Measurements from ENCODE around the gene CCR6.

Gene CCR6

DNA sequence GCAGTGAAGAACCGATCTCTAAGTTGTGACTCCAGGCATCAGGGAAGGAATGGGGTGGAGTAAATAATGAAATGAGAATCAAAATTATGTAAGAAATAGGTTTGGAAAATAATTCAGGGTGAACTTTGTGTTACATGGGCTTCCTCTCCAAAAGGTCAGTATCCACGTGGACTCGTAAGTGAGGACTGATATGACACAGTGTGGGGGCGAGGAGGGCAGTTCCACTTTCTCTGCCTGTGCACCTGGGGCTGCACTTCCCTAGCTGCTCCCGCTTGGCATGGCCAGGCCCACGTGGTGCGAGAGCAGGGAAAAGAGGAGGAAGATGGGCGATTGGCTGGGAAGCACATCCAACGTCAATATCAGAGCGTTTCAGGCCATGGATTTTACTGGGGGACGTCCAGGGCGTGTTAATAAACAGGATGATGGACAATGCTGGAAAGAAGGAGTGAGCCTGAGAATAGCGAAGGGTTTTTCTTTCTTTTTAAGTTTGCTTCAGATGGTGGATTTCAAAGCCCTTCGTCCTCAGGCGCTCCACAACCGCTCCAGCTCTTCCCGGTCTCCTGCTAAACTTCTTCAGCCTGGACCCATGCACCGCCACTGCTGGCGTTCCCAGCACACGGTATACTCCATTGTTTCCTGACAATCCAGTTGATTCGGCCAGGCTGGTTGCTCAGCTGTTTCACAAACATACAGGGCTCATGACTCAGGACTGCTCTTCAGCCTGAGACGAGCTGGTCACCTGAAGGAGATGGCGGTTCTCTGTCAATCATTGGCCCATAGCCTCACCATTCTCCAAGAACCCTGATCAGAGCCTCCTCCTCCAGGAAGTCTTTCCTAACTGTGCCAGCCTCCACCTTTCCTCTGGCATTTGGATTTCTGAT, 11.8 kb downstream of the CCR6 start:
- no peak overlapping the region for H3K4me3 ChIP-seq (ENCODE audit: low read length)
- no peak for DNase-seq (ENCODE audit: low read depth, low spot score)

DNA sequence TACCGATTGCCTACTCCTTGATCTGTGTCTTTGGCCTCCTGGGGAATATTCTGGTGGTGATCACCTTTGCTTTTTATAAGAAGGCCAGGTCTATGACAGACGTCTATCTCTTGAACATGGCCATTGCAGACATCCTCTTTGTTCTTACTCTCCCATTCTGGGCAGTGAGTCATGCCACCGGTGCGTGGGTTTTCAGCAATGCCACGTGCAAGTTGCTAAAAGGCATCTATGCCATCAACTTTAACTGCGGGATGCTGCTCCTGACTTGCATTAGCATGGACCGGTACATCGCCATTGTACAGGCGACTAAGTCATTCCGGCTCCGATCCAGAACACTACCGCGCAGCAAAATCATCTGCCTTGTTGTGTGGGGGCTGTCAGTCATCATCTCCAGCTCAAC, 13.5 kb downstream of the CCR6 start:
- no peak overlapping the region for H3K4me3 ChIP-seq (ENCODE audit: low read length)
- DNase-seq (ENCODE audit: low read depth, low spot score): no peak

DNA sequence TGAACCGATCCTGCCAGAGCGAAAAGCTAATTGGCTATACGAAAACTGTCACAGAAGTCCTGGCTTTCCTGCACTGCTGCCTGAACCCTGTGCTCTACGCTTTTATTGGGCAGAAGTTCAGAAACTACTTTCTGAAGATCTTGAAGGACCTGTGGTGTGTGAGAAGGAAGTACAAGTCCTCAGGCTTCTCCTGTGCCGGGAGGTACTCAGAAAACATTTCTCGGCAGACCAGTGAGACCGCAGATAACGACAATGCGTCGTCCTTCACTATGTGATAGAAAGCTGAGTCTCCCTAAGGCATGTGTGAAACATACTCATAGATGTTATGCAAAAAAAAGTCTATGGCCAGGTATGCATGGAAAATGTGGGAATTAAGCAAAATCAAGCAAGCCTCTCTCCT, 14.2 kb downstream of the CCR6 start:
- no peak overlapping the region for H3K4me3 ChIP-seq (ENCODE audit: low read length)
- DNase-seq (ENCODE audit: low read depth, low spot score): no peak

DNA sequence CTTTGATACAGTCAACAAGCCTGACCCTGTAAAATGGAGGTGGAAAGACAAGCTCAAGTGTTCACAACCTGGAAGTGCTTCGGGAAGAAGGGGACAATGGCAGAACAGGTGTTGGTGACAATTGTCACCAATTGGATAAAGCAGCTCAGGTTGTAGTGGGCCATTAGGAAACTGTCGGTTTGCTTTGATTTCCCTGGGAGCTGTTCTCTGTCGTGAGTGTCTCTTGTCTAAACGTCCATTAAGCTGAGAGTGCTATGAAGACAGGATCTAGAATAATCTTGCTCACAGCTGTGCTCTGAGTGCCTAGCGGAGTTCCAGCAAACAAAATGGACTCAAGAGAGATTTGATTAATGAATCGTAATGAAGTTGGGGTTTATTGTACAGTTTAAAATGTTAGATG, 15.0 kb downstream of the CCR6 start:
- no peak for DNase-seq (ENCODE audit: low read depth, low spot score)
- H3K4me3 ChIP-seq (ENCODE audit: low read length): no peak overlapping the region

DNA sequence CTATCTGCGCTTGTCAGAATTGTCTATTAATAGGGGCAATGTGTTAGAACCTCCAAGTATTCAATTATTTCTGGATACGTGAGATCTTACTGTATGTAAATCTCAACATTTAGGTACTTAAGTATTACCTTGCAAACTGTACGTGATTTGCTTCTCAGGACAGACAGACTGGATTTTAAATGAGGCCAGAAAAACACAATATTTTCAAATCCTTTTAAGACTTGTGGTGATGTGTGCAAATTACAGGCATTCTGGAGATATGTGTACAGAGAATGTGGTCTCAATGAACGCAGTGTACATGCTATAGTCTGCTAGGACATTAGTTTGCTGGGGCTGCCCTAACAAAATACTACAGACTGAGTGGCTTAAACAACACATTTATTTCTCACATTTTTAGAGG, 16.9 kb downstream of the CCR6 start:
- no peak overlapping the region for H3K4me3 ChIP-seq (ENCODE audit: low read length)
- no peak for DNase-seq (ENCODE audit: low read depth, low spot score)

DNA sequence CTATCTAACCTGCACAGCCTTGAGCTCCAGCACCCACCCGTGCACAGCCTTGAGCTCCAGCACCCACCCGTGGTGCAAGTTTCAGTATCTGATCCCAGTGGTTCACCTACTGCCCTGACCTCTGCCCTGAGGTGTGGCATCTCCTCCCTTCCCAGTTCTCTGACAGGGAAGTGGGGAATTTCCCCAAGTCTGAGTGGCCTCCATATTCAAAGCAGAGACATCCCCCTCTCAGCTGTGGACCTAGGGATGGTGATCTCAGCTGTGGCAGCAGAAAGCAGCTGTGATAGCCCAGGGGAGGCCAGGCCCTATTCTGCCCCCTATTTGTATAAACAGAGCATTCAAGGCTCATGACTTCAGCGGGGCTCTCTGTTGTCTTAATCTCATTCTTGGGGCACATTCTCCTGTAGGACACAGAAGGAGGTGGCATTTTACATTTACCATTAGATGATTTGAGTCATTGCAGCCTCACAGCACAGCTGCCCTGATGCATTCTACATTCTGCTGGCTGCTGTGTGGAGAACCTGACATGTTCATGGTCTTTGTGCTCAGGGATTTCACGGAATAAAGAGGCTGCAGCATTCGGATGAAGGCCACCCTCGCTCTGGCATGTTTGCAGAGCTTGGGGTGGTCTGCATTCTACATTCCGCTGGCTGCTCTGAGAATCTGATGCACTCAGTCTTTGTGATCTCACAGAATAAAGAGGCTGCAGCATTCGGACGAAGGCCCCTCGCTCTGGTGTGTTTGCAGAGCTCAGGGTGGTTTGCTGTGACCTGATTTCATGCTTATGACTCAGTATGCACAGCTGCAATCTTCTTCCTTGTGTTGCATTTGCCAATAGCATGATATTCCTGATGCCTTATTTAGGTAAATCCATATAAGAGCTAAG, 17.9 kb downstream of the CCR6 start:
- DNase-seq (ENCODE audit: low read depth, low spot score): no peak
- H3K4me3 ChIP-seq (ENCODE audit: low read length): no peak overlapping the region

DNA sequence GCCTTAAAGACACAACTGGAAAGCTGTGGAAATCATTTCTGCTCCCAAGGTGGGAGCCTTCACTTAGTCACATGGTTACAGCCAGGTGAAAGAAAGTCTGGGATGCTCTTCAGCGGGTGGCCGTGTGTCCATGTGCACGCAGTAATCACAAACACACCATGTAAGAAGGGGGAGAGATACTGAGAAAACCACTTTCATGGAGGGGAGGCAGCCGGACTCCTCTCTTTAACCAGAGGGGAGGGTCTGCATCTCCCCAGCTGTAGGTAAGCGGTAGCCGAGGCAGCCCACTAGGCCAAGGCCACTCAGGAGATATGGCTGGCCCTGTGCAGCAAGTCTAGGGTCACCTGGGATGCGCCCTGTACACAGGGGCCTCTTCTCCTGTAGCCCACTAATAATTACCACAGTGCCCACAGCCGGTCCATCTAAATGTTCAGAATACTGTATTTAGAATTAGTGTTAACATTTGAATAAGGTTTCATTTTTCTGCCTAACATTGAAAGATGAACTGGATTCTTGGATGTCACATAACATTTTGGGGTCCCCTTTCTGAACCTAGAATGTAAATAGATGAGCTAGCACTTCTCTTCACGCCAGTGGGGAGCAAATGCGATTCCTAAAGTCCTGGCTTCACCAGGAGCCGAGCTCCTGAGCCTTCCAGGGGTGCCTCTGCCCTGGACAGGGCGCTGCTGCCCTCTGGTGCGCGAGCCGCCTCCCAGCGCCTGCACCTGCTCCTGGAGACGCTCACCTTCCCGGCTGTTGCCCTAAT, 19.0 kb downstream of the CCR6 start:
- no peak overlapping the region for H3K4me3 ChIP-seq (ENCODE audit: low read length)
- DNase-seq (ENCODE audit: low read depth, low spot score): peak; percentile 18

DNA sequence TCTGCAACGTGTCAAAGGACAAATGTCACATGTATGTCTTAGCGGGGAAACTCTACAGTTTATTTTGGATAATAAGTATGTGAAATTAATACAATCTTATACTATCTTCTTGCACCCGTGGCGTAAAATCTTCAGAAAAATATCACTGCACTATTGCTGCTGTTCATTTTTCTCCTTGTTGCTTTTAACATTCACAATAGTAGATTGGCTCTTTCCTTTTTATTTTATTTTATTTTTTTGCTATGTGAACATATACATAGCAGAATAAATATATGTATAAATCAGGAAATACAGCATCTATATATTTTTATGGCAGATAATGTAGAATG, 19.5 kb downstream of the CCR6 start:
- DNase-seq (ENCODE audit: low read depth, low spot score): no peak
- H3K4me3 ChIP-seq (ENCODE audit: low read length): no peak overlapping the region

DNA sequence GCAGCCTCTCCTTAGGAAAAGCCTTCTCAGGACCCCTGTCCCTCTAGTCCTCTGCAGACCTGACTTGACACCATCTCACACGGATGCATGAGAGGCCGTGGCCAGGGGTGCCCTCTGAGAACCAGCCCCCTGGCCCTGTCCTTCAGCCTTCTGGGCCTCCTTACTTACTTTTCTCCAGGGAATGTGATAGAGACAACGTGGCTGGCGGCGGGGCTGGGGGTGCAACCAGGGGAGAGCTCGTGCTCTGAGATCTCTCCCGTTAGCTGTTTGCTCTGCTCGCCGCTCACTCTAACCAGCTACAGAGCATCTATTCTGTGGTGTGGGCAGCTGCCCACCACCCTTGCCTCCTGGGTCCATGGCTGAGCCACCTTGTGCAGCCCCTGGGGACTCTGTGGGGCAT, 20.1 kb downstream of the CCR6 start:
- DNase-seq (ENCODE audit: low read depth, low spot score): no peak
- H3K4me3 ChIP-seq (ENCODE audit: low read length): no peak overlapping the region

DNA sequence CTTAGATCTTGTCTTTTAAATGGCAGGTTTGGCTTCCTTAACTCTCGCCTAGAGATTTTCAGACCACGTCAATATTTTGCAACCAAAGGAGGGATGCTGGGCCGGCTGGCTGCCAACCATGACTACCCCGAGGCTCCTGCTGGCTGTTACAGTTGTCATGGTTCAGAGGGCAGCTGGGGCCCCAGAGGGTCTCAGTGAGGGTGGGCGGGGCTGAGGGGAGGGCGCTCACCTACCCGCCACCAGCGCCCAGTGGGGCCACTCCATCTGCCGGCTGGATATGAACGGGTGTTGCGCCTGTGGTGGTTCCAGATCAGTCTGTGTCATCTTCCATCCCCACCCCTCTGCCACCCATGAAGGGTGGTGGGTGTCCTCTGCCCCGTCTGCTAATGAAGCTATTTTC, 22.6 kb downstream of the CCR6 start:
- H3K4me3 ChIP-seq (ENCODE audit: low read length): no peak overlapping the region
- no peak for DNase-seq (ENCODE audit: low read depth, low spot score)

DNA sequence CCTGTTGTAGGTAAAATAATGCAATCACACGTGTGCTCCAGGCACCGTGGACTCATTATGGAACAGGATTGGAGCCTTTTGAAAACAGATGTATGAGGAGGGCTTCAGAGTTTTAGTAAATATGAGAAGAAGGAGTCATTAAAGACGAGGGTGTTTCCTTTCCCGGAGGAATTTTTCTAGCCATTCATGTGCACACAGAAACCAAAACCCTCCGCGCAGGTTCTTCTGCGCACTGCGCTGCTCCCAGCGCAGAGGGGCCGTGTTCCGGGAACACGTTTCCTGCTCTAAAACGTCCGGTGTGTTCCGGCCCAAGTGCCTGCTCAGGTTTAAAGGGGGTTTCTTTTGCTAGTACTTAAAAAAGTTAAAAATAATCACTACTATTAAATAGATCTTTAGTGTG, 23.2 kb downstream of the CCR6 start:
- H3K4me3 ChIP-seq (ENCODE audit: low read length): no peak overlapping the region
- no peak for DNase-seq (ENCODE audit: low read depth, low spot score)

DNA sequence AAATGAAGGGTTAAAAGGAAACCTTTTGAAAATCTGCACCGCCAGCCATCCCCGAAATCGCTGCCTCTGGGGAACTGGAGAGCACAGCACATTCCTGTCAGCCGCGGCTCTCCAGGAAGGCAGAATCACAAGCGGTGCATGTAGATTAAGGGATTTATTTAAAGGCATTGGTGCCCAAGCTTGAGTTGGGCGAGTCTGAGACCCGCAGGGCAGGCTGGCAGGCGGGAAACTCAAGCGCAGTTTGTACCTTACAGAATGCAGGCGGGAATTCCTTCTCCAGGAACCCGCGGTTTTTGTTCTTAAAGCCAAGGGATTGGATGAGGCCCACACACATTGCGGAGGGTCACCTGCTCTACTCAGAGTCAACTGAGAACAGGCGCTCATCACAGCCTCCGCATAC, 24.1 kb downstream of the CCR6 start:
- no peak overlapping the region for H3K4me3 ChIP-seq (ENCODE audit: low read length)
- DNase-seq (ENCODE audit: low read depth, low spot score): no peak

DNA sequence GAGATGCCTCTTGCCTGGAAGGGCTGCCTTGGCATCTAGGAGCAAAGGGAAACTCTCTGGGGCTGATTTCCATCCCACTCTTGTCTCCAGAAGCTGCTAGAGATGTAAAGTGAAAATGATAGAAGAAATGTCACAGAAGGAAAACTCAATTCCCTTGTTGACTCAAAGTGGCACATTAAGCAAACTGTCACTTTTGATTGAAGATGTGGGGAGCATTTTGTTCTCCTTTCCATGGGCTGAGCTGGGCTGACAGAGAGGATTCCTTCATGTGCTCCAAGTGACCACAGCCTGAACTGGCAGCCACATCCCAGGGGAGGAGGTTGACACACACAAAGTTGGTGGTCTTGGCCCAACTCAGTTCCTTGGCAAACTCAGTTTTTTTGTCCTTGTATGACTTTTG, 25.1 kb downstream of the CCR6 start:
- no peak overlapping the region for H3K4me3 ChIP-seq (ENCODE audit: low read length)
- DNase-seq (ENCODE audit: low read depth, low spot score): no peak

DNA sequence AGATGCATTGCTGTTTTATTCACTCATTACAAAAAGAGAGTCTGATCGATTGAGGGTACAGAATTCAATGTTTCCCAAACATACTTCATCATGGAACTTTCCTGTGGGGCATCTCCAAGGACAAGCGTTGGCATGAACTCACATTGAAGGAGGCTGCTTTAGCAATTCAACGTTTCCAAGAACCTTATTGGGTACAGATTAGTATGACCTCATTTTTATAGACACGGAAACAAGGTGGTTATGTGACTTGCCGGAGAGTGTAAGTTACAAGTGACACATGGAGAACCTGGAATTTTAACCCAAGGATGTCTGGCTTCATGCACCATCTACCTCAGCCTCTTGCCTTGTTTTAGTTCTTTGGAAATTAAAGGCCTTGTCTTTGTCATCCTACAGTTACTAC, 26.1 kb downstream of the CCR6 start:
- H3K4me3 ChIP-seq (ENCODE audit: low read length): no peak overlapping the region
- DNase-seq (ENCODE audit: low read depth, low spot score): no peak

DNA sequence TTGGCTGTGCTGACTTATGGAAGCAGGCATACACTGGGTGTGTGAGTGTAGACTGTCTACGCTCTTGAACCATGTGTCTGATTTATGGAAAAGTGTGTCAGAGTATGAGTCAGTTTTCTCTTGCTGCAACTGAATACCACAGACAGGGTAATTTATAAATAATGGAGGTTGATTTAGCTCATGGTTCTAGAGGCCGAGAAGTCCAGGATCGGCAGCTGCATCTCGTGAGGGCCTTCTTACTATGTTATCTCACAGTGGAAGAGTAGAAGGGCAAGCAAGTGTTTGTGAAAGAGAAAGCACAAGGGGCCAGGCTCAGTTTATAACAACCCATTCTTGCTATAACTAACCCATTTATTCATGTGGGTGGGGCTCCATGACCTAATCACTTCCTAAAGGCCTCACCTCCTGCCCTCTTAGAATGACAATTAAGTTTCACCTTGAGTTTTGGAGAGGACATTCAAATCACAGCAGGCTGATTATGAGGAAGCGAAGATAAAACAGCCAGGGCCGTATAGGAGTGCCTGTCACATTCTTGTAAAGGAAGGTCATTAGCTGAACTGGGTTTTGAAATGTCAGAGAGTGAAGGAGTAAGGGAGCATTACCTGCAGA, 28.1 kb downstream of the CCR6 start:
- no peak overlapping the region for H3K4me3 ChIP-seq (ENCODE audit: low read length)
- DNase-seq (ENCODE audit: low read depth, low spot score): no peak

DNA sequence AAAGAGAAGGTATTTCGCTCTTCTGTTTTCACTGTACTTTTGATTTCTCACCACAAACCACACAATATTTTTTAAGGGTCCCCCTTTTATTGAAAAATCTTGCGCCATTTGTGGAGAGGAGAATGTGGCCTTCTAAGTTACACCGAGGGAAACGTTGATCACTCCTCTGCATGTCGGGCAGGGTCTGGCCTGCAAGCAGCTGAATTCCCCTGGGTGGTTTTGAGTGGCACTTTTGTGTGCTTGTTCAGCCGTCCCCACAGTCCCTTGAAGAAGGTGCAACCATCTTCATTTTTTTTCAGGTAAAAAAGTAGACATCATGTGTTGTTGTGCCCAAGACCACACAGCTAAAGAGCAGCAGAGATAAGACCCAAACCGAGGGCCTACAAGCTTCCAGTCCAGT, 28.8 kb downstream of the CCR6 start:
- no peak overlapping the region for H3K4me3 ChIP-seq (ENCODE audit: low read length)
- DNase-seq (ENCODE audit: low read depth, low spot score): no peak

DNA sequence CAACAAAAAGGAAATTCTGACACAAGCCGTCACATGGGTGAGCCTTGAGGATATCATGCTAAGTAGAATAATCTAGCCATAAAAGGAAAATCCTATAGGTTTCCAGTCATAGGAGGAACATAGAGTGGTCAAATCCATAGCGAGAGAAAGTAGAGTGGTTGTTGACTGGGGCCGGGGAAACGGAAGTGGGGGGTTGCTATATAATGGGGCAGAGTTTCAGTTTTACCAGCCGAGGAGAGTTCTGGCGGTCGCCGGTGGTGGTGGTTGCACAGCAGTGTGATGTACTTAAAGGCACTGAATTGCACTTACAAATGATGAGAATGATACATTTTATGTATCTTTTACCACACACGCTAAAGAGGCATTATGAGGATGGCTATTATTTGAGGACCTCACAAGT, 30.0 kb downstream of the CCR6 start:
- H3K4me3 ChIP-seq (ENCODE audit: low read length): no peak overlapping the region
- DNase-seq (ENCODE audit: low read depth, low spot score): no peak

DNA sequence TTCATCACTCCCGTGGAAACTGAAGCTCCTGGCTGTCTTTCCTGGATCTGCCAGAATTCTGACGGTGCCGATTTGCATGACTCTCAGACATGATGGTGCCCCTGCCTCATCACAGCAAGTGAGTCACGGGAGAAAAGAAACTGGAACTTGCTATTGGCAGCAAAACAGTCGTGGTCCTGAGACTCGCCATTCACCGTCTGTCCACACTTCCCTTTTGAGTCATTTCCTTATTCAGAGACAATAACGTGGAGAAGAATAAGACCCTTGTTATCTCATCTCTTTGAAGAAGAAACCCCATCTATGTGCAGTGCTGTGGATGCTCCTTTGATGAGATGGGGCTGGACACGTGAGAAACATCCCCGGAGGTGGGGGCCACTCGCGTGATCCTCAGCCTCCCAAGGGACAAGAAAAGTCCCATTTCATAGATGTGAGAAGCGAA, 30.6 kb downstream of the CCR6 start:
- H3K4me3 ChIP-seq (ENCODE audit: low read length): no peak overlapping the region
- no peak for DNase-seq (ENCODE audit: low read depth, low spot score)

DNA sequence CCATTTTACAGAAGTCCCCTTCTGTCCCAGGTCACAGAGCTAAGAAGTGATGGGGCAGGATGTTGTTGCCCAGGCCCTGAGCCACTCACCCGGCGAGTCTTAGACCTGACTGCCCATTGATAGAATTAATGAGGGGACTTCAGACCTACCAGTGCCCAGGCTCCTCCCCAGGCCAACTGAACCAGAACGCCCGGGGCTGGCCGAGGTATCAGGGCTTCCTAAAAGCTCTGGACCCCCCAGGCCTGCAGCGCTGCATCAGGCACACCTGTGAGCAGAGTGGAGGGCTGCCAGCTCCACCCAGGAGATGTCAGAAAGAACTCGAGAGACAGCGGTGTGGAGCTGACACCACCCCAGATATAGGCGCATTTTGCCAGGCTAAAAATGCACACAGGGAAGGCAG, 31.4 kb downstream of the CCR6 start:
- DNase-seq (ENCODE audit: low read depth, low spot score): no peak
- H3K4me3 ChIP-seq (ENCODE audit: low read length): no peak overlapping the region

Measured in Jurkat, Clone E6-1 (cell line).